Heart left ventricle (tissue), 13 donors: ENCODE results near the gene ARAP3.

ENCODE experiments used
- POLR2A ChIP-seq, 2 donors: fragments of 450-650 bp; IDR thresholded peaks; one replicate each; pipeline ENCODE4 v1.6.1; 2017; ENCODE audit warnings: antibody characterized with exemption in 2 of 2, mild to moderate bottlenecking in 2 of 2, moderate library complexity in 2 of 2
- TF ChIP-seq, protein P1 (sequence below), 12 donors: fragments of 200-600 bp; sonication (generic) in 4 of 12; IDR thresholded peaks; one replicate each; pipeline versions ENCODE4 v1.5.0 to v1.8.0; 2018 to 2022; ENCODE audit warnings: antibody characterized with exemption in 12 of 12, mild to moderate bottlenecking in 5 of 12
- donor health status: ischemic (EF 13 %, LVEDD 7.1; RV severe dilation, severe dysfunction).
- donor health status: DM: no; HTN: yes; CAD: no.
- donor health status: DM: no; HTN: no; CAD: no.
- donor health status: ischemic (EF 25% LVEDD 6.9; RV normal size, moderate dysfunction).
- donor health status: ischemic (EF 25% LVEDD 5.7; RV mildly dilated, moderate dysfunction).
- donor health status: ischemic (EF 35%, LVEDD 5.7; RV mildly dilated, moderate dysfunction).
- donor health status: nonischemic (EF 11% LVEDD 7.7; RV severe dilation, severe dysfunction).
- donor health status: DM: yes; HTN: yes; CAD: no.
- donor health status: PGD.
- donor health status: ischemic (EF 29% LVEDD 5.4; RV normal size, mild dysfunction).
- donor health status: nonischemic (EF 23%, LVEDD 6.1; RV moderate dilation, normal function).

DNA sequence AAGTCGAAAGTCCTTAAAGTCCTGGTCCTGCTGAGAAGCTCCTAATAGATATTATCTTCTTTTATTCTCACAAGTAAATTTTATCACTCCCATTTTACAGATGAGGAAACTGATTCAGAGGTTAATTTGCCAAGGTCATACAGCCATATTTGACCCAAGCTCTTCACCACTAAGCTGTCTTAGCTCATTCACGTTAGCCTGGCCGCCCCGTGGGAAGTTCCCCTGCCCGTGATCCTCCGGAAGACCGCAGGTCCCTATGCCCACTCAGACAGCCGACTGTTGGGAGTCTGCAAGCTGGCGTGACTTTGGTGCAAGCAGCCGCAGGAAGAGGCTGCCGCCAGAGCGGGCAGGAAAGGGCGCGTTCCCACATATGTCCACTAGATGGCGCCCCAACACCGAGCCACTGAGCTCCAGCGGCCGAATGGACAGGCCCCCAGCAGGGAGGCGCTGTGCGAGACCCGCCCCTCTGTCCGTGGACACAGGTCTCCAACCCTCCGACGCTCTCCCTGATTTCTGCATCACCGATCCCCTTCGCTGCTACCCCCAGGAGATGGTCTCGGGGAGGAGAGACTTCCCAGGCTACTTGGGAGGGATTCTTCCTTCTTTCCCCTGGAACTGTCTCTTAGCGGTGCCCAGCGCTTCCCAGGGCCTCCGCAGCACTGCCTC is 10.0 kb upstream of the ARAP3 start:
- TF ChIP-seq, protein P1, sequence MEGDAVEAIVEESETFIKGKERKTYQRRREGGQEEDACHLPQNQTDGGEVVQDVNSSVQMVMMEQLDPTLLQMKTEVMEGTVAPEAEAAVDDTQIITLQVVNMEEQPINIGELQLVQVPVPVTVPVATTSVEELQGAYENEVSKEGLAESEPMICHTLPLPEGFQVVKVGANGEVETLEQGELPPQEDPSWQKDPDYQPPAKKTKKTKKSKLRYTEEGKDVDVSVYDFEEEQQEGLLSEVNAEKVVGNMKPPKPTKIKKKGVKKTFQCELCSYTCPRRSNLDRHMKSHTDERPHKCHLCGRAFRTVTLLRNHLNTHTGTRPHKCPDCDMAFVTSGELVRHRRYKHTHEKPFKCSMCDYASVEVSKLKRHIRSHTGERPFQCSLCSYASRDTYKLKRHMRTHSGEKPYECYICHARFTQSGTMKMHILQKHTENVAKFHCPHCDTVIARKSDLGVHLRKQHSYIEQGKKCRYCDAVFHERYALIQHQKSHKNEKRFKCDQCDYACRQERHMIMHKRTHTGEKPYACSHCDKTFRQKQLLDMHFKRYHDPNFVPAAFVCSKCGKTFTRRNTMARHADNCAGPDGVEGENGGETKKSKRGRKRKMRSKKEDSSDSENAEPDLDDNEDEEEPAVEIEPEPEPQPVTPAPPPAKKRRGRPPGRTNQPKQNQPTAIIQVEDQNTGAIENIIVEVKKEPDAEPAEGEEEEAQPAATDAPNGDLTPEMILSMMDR (IDR thresholded peaks at IDR 0.05) = peak; percentile 98 to 100 (median 99)
- no peak for TF ChIP-seq POLR2A (IDR thresholded peaks at IDR 0.05)
